ENCODE data around the gene CACNB3.
"Not testable (repeated sequence)": the region's sequence is repeated elsewhere in the genome, so short reads cannot be mapped to it uniquely, and the experiment has no call there.

Gene CACNB3

DNA sequence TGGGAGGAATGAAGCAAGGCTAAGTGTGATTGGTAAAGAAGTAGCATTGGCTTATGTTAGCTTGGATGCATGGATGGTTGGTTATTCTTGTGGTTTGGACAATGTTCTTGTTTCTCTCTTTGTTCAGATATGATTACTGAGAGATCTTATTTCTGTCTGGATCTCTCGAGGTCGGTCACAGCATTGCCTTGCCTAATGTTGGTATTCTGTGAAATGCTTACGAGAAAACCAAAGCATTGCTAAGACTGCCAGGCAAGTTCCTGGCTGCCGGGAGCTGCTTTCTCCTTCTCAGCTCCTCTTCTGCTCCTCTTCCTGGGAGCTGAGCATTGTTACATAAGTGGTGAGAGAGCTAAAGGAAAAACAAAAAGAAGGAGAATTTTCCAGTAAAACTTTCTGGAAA, 54.8 kb downstream of the CACNB3 start:
- no peak for TF ChIP-seq ZFX (IDR thresholded peaks at IDR 0.05; ENCODE audit: borderline replicate concordance)
- TF ChIP-seq, protein P1, sequence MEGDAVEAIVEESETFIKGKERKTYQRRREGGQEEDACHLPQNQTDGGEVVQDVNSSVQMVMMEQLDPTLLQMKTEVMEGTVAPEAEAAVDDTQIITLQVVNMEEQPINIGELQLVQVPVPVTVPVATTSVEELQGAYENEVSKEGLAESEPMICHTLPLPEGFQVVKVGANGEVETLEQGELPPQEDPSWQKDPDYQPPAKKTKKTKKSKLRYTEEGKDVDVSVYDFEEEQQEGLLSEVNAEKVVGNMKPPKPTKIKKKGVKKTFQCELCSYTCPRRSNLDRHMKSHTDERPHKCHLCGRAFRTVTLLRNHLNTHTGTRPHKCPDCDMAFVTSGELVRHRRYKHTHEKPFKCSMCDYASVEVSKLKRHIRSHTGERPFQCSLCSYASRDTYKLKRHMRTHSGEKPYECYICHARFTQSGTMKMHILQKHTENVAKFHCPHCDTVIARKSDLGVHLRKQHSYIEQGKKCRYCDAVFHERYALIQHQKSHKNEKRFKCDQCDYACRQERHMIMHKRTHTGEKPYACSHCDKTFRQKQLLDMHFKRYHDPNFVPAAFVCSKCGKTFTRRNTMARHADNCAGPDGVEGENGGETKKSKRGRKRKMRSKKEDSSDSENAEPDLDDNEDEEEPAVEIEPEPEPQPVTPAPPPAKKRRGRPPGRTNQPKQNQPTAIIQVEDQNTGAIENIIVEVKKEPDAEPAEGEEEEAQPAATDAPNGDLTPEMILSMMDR (IDR thresholded peaks at IDR 0.05), result no peak
- H3K27ac ChIP-seq, result no peak overlapping the region

DNA sequence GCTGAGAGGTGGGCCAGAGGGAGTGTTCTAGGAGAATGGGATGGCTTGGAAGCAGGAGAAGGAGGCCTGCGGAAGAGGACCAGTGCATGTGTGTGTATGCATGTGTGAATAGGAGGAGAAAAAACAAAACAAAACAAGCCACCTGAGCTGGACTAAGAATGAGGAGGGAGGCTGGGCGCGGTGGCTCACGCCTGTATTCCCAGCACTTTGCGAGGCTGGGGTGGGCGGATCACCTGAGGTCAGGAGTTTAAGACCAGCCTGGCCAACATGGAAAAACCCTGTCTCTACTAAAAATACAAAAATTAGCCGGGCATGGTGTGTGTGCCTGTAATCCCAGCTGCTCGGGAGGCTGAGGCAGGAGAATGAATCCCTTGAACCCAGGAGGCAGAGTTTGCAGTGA, 55.2 kb downstream of the CACNB3 start:
- H3K27ac ChIP-seq, result not testable (repeated sequence)

DNA sequence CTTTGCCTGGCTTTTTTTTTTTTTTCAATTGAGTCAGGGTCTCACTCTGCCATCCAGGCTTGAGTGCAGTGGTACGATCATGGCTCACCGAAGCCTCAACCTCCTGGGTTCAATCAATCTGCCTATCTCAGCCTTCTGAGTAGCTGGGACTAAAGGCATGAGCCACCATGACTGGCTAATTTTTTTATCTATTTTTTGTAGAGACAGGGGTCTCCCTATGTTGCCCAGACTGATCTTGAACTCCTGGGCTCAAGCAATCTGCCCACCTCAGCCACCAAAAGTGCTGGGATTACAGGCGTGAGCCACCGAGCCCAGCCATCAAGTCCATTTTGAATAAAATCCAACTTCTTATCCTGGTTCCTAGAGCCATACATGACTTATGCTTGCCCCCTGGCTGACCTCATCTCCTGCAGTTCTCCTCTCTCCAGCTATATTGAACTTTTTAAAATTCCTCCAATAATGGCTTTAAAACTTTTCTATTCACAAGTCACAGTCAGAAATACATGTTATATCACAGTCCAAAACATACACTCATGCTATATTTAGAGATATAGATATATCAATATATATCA, 57.7 kb downstream of the CACNB3 start:
- no peak for TF ChIP-seq ZFX (IDR thresholded peaks at IDR 0.05; ENCODE audit: borderline replicate concordance)
- TF ChIP-seq, protein P1 (IDR thresholded peaks at IDR 0.05), result no peak
- no peak overlapping the region for H3K27ac ChIP-seq

Measured in 22Rv1 (cell line).